Neuronal stem cell (in vitro differentiated cells): ENCODE data around the gene UBE2Q1. TPM values are rescaled to one million over a fixed set of nuclear protein-coding genes. Genes with fewer than 3 reads are reported as not detected.
A peak's percentile ranks its signal among the peaks of the same experiment; 100 is the strongest.

Experiments
- DNase-seq: peaks from one replicate; pipeline ENCODE4 v3.0.0-alpha.2; 2013; ENCODE audit warnings: low spot score
- H2AFZ ChIP-seq: one replicate; pipeline ENCODE4 v1.6.1; 2013; ENCODE audit warnings: mild to moderate bottlenecking, low read length, inconsistent platforms
- H2AK5ac ChIP-seq: 2 replicates; pipeline ENCODE4 v1.6.1; 2013; ENCODE audit warnings: low read depth, mild to moderate bottlenecking, inconsistent platforms, low read length, moderate library complexity, mixed read lengths
- H2BK120ac ChIP-seq: 2 replicates; pipeline ENCODE4 v1.6.1; 2013; ENCODE audit warnings: low read depth, mild to moderate bottlenecking, inconsistent platforms, low read length, moderate library complexity, mixed read lengths
- H2BK12ac ChIP-seq: one replicate; pipeline ENCODE4 v1.6.1; 2013; ENCODE audit warnings: low read length, inconsistent platforms
- H2BK15ac ChIP-seq: 2 replicates; pipeline ENCODE4 v1.6.1; 2013; ENCODE audit warnings: mild to moderate bottlenecking, low read length, inconsistent platforms, mixed read lengths
- H2BK5ac ChIP-seq: one replicate; pipeline ENCODE4 v1.6.1; 2013; ENCODE audit warnings: inconsistent platforms, mild to moderate bottlenecking, low read length, moderate library complexity
- H3K14ac ChIP-seq: one replicate; pipeline ENCODE4 v1.6.1; 2013; ENCODE audit warnings: low read length, inconsistent platforms
- H3K18ac ChIP-seq: 2 replicates; pipeline ENCODE4 v1.6.1; 2013; ENCODE audit warnings: low read length, inconsistent platforms
- H3K23ac ChIP-seq: 2 replicates; pipeline ENCODE4 v1.6.1; 2013; ENCODE audit warnings: low read depth, mild to moderate bottlenecking, mixed read lengths, low read length, inconsistent platforms; ENCODE audit not compliant: poor library complexity
- H3K27ac ChIP-seq: replicated peaks from 3 replicates; pipeline ENCODE4 v1.5.1; 2013; ENCODE audit warnings: low read length, inconsistent platforms
- H3K27me3 ChIP-seq, 3 experiments: 2 replicates each; pipeline ENCODE4 v1.6.1; 2013; ENCODE audit warnings: low read length in 3 of 3, mild to moderate bottlenecking in 2 of 3, inconsistent platforms in 1 of 3, low read depth in 1 of 3, mixed read lengths in 1 of 3, moderate library complexity in 1 of 3; ENCODE audit not compliant: control insufficient read depth in 3 of 3, insufficient read depth in 3 of 3
- H3K36me3 ChIP-seq, 2 donors: replicated peaks in 1 of 2; 2 replicates each; pipeline ENCODE4 v1.6.1; 2013; ENCODE audit warnings: low read length in 2 of 2; ENCODE audit not compliant: control insufficient read depth in 2 of 2, insufficient read depth in 2 of 2
- H3K4ac ChIP-seq: 2 replicates; pipeline ENCODE4 v1.6.1; 2013; ENCODE audit warnings: inconsistent platforms, mild to moderate bottlenecking, low read length, moderate library complexity
- H3K4me1 ChIP-seq, 2 donors: 1 replicate in 1 of 2; 2 replicates in 1 of 2; pipeline ENCODE4 v1.6.1; 2013; ENCODE audit warnings: low read length in 2 of 2, low read depth in 1 of 2; ENCODE audit not compliant: control insufficient read depth in 2 of 2, insufficient read depth in 1 of 2
- H3K4me2 ChIP-seq: one replicate; pipeline ENCODE4 v1.6.1; 2013; ENCODE audit warnings: mild to moderate bottlenecking, low read length, inconsistent platforms; ENCODE audit not compliant: insufficient read depth, poor library complexity, severe bottlenecking
- H3K4me3 ChIP-seq, 2 donors: 2 replicates each; pipeline ENCODE4 v1.5.1; 2013; ENCODE audit warnings: low read length in 2 of 2, mild to moderate bottlenecking in 2 of 2, inconsistent platforms in 1 of 2, moderate library complexity in 1 of 2
- H3K79me1 ChIP-seq: one replicate; pipeline ENCODE4 v1.6.1; 2013; ENCODE audit warnings: low read depth, mild to moderate bottlenecking, inconsistent platforms, low read length, moderate library complexity
- H3K9ac ChIP-seq: one replicate; pipeline ENCODE4 v1.6.1; 2013; ENCODE audit warnings: mild to moderate bottlenecking, low read depth, low read length, inconsistent platforms; ENCODE audit not compliant: poor library complexity
- H3K9me3 ChIP-seq, 2 donors: replicated peaks in 1 of 2; 2 replicates each; pipeline versions ENCODE3 to v1.6.1; 2013; ENCODE audit warnings: low read length in 2 of 2, mild to moderate bottlenecking in 2 of 2, inconsistent platforms in 1 of 2, low read depth in 1 of 2, mixed read lengths in 1 of 2, moderate library complexity in 1 of 2; ENCODE audit not compliant: control insufficient read depth in 2 of 2, insufficient read depth in 1 of 2
- H4K8ac ChIP-seq: one replicate; pipeline ENCODE4 v1.6.1; 2013; ENCODE audit warnings: low read depth, mild to moderate bottlenecking, inconsistent platforms, low read length, moderate library complexity
- H4K91ac ChIP-seq: one replicate; pipeline ENCODE4 v1.6.1; 2013; ENCODE audit warnings: low read length, low read depth, mild to moderate bottlenecking, inconsistent platforms; ENCODE audit not compliant: poor library complexity
- WGBS, 2 donors: extraction: QIAGEN DNeasy Blood & Tissue Kit; methylation state at CpG; one replicate each; pipeline ENCODE4 v1.1.7; 2013; ENCODE audit warnings: missing lambda C conversion rate in 2 of 2, mixed read lengths in 1 of 2; ENCODE audit not compliant: insufficient read length in 2 of 2, insufficient replicate concordance in 1 of 2; ENCODE audit errors: extremely low coverage in 2 of 2; 5-methylcytosine and 5-hydroxymethylcytosine counted together
- polyA plus RNA-seq, 2 experiments: library from polyadenylated mRNA; stranded (reverse); fragments of 200-250 nt; gene quantifications; one replicate each; pipeline ENCODE4 v1.2.3, GENCODE V29; 2013

Gene UBE2Q1
- 50.6 TPM for polyA plus RNA-seq (2013, experiment 1 of 2)
- polyA plus RNA-seq (2013, experiment 2 of 2), result 49.4 TPM

DNA sequence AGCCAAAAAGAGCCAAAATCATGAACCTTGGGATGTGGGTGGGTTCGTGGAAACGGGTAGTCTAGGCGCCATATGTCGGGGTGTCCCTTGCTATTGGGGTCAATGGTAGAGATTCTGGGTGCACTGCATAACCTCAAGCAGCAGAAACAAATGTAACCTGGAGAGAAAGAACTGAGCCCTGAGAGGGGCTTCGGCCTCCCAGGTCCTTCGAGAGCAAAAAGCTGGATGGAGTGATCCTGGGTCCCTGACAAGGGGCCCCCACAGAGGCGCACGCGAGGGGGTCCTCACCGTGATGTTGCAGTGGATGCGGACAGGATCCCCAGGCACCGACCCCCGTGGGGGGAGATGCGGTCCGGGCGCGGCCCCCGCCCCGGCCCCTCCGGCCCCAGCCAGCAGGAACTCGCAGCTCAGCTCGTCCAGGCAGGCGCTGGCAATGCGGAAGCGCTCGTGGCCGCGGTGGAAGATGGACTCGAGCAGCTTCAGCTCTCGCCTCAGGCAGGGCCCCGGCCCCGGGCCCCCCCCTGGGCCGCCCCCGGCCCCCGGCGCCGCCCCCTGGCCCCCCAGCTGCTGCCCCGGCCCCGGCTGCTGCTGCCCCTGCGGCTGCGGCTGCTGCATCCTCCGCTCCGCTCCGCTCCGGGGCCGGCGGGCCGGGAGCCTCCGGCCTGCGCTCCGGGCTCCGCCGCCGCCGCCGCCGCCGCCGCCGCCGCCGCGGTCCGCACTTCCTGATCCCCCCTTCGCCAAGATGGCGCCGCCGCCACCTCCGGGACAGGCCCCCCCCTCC lies at the start of gene UBE2Q1:
Gene UBE2Q1, minus strand, starts transcription at position 724 of the 781 bp plus-strand sequence. Its CDS starts 109 bp downstream, at position 615.
- DNase-seq, result no peak
- no peak within 1 kb of the TSS for H3K14ac ChIP-seq
- peak within 1 kb of the TSS; percentile 71 for H2AK5ac ChIP-seq
- no peak within 1 kb of the TSS for H4K91ac ChIP-seq
- H3K4me1 ChIP-seq, result peaks cover 17% of the 10 kb centered on the region in 2 donors
- H3K23ac ChIP-seq, result peak within 1 kb of the TSS; percentile 69
- H3K27me3 ChIP-seq, result no peaks in the 10 kb centered on the region
- no peaks in the 10 kb centered on the region for H3K9me3 ChIP-seq
- H2AFZ ChIP-seq, result peak within 1 kb of the TSS; percentile 95
- peaks cover 24 to 37% of the 10 kb centered on the region in 2 donors for H3K36me3 ChIP-seq
- no peak within 1 kb of the TSS for H4K8ac ChIP-seq
- H2BK15ac ChIP-seq, result peak within 1 kb of the TSS; percentile 61
- H3K79me1 ChIP-seq, result peaks cover 4% of the 10 kb centered on the region
- H2BK5ac ChIP-seq, result peak within 1 kb of the TSS; percentile 57
- peak within 1 kb of the TSS; percentile 90 for H3K9ac ChIP-seq
- H3K4me3 ChIP-seq, result peak within 1 kb of the TSS; percentile 83 to 91
- H3K4me2 ChIP-seq, result peak within 1 kb of the TSS; percentile 82
- H3K27ac ChIP-seq, result peak within 1 kb of the TSS; percentile 83
- H3K18ac ChIP-seq, result peak within 1 kb of the TSS; percentile 91
- no CpG with 5 or more reads among the region's 69 CpGs for WGBS, 2 donors
- H2BK12ac ChIP-seq, result no peak within 1 kb of the TSS
- H2BK120ac ChIP-seq, result no peak within 1 kb of the TSS
- peak within 1 kb of the TSS; percentile 10 for H3K4ac ChIP-seq

DNA sequence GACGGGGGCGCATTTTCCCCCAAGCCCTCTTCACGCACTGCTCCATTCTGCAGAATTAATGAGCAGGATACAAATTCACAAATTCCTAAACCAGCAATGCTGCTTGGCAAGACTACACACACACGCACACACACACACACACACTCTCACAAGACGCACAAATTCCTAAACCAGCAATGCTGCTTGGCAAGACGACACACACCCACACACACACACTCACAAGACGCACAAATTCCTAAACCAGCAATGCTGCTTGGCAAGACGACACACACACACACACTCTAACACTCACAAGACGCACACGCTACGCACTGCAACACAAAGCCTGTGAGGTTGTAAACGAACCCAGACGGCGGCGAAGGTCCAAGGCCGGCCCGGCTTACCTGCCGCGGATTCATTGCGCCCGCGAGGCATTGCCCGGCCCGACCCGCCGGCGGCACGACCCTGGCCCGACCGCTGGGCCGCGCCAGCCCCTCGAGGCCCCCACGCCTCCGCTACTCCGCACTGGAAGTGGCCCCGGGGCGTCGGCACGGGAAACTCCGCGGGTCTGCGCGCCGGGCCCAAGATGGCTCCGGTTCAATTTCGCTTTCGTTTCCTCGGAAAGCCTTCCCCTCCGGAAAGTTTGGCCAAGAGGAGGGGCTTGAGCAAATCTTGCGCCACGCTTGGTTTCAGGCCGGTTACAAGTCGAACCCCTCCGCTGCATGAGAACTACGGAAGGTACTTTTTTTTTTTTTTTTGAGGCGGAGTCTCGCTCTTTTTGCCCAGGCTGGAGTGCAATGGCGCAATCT lies 49.3 kb upstream of the UBE2Q1 start, which contains the start of gene ADAR:
Gene ADAR, minus strand, starts transcription at position 578 of the 788 bp plus-strand sequence. Its CDS starts 180 bp downstream, at position 398.
- H3K14ac ChIP-seq, result peak within 1 kb of the TSS; percentile 98
- peak within 1 kb of the TSS; percentile 77 for H3K4me2 ChIP-seq
- no peaks in the 10 kb centered on the region for H3K27me3 ChIP-seq

GRCh38 chr1:154607106-154607608 lies 48.7 kb upstream of the UBE2Q1 start:
- Histone ChIP-seq H3K4me1 (peaks cover 15 to 19% of the 10 kb centered on the region in 2 donors), H3K36me3 (peaks cover 6 to 33% of the 10 kb centered on the region in 2 donors), H3K27ac (peak overlapping the region; percentile 77), H3K4ac (no peak overlapping the region), H3K18ac (peak overlapping the region; percentile 97), H3K9ac (no peak overlapping the region), H2BK120ac (no peak overlapping the region), H3K14ac (no peak overlapping the region), H4K91ac (no peak overlapping the region), H3K79me1 (peaks cover 11% of the 10 kb centered on the region), H4K8ac (no peak overlapping the region), H3K4me2 (peak overlapping the region; percentile 77), H3K27me3 (no peaks in the 10 kb centered on the region), H2AK5ac (no peak overlapping the region), H3K4me3 (peak overlapping the region; percentile 88 to 94), H3K9me3 (no peaks in the 10 kb centered on the region), H2AFZ (peak overlapping the region; percentile 85), H2BK5ac (no peak overlapping the region), H2BK12ac (no peak overlapping the region), H2BK15ac (no peak overlapping the region), H3K23ac (no peak overlapping the region)
- no peak for DNase-seq
- no CpG with 5 or more reads among the region's 11 CpGs for WGBS, 2 donors

More for the DNA sequence above, 49.3 kb upstream of the UBE2Q1 start, which contains the start of gene ADAR:
- Histone ChIP-seq H3K4me3 (peak within 1 kb of the TSS; percentile 88 to 94), H2BK12ac (no peak within 1 kb of the TSS), H3K4me1 (peaks cover 15 to 19% of the 10 kb centered on the region in 2 donors), H3K18ac (peak within 1 kb of the TSS; percentile 97), H3K36me3 (peaks cover 3 to 26% of the 10 kb centered on the region in 2 donors), H2AFZ (peak within 1 kb of the TSS; percentile 85), H2AK5ac (no peak within 1 kb of the TSS), H2BK15ac (peak within 1 kb of the TSS; percentile 88), H4K8ac (no peak within 1 kb of the TSS), H2BK120ac (no peak within 1 kb of the TSS), H3K9me3 (no peaks in the 10 kb centered on the region), H4K91ac (peak within 1 kb of the TSS; percentile 93), H3K9ac (peak within 1 kb of the TSS; percentile 96), H3K27ac (peak within 1 kb of the TSS; percentile 77), H2BK5ac (no peak within 1 kb of the TSS), H3K23ac (peak within 1 kb of the TSS; percentile 45), H3K79me1 (peaks cover 9% of the 10 kb centered on the region), H3K4ac (peak within 1 kb of the TSS; percentile 19)
- peak; percentile 62 for DNase-seq
- no CpG with 5 or more reads among the region's 59 CpGs for WGBS, 2 donors
